GM18508 (cell line): ENCODE data around the gene MIA2.
"Not testable (repeated sequence)": the region's sequence is repeated elsewhere in the genome, so short reads cannot be mapped to it uniquely, and the experiment has no call there.

Experiments
- ATAC-seq: cut with Tn5 transposase; IDR thresholded peaks from one replicate; pipeline ENCODE4 v1.9.1; 2021; ENCODE audit warnings: moderate number of reproducible peaks; ENCODE audit not compliant: insufficient read depth, unreplicated experiment

The MIA2 gene

DNA sequence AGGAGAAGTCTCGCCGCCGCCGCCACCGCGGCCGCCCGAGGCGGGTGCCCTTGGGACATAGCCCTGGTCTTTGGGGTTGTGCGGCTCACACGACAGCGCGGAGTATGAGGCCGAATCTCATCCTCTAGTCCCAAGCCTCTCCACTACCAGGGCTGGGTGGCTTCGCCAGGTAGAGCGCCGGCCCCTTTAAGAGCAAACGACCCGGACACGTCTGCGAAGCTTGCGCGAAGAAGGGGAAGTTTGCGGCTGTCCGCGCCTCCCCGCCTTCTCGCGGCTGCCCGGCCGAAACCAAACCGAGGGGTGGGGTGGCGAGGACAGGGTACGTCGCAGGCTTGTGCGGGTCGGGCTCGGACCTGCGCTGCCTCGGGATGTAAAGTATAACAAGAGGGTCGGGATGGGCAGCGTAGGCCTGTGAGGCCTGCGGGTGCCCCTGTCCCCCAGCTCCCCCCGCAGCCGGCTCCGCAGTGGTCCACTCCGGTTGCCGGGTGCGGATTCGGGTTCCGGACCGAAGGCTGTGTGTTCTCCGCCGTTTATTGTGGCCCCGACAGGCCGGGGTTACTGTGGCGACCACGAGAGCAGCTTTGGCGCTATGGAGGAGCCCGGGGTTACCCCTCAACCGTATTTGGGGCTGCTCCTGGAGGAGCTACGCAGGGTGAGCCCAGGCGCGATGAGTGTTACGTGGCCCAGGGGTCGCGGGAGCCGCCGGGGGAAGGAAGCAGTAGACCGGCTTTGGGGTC, 33.3 kb downstream of the MIA2 start:
- peak; percentile 52 for ATAC-seq

DNA sequence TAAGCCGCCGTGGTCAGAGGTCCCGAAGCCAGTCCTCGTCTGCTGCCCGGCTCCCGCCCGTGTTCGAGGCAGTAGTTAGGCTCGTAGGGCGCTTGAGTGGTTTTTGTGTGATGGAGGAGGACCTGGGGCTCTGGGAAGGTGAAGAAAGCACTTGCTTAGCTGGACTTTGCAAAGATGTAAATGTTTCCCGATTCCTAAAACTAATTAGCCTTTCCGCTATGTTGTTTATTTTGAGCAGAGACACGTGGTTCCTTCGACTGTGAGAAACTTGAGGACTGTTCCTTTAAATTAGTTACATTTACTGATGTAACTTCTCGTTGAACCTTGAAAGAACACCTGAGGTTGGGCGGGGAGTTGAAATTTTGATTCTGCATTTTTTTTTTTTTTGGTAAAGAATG, 33.9 kb downstream of the MIA2 start:
- peak; percentile 7 for ATAC-seq

DNA sequence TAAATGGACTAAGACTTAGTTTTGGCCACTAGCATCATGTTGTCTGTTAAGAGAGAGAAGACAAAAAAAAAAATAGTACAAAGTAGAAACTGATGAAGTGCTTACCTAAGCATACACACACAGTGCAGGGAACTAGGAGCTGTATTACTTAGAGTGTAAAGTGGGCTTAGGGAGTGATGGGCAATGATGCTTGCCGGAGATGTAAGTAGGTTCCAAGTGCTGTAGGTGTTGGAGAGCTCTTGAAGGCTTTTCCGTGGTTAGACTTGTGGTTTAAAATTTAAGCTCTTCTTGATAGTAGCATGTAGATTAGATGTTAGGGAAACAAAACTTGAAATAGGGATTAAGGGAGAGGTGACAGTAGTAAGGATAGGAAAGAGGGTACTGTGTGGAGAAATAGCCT, 34.7 kb downstream of the MIA2 start:
- no peak for ATAC-seq

DNA sequence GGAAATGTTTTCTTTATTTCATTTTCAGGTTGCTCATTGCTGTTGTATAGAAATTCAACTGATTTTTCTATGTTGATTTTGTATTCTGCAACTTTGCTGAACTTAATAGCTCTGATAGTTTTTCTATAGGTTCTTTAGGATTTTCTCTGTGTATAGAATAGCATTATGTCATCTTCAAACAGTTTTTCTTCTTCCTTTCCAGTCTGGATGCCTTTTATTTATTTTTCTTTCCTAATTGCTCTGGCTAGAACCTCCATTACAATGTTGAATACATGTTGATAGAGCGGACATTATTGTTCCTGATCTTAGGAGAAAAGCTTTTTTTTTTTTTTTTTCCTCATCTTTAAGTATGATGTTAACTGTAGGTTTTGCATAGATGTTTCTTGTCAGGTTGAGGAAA, 39.2 kb downstream of the MIA2 start:
- ATAC-seq: no peak

DNA sequence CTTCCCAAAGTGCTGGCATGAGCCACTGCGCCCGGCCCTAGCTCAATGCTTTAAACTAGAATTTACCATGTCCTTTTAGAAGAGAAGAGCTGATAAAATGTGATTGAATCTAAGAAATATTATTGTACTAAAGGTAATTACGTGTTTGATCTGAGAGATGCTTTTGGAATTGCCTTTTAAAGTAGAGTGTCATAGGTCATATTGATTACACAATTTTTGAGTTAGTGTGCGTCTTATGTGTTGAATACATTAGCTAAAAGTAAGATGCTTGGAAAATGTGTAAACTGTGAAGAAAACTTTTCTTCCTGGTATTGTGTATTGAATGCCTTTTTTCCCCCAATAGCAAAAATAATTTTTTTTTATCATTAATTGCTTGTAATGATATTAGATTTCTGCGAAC, 41.7 kb downstream of the MIA2 start:
- ATAC-seq: no peak

DNA sequence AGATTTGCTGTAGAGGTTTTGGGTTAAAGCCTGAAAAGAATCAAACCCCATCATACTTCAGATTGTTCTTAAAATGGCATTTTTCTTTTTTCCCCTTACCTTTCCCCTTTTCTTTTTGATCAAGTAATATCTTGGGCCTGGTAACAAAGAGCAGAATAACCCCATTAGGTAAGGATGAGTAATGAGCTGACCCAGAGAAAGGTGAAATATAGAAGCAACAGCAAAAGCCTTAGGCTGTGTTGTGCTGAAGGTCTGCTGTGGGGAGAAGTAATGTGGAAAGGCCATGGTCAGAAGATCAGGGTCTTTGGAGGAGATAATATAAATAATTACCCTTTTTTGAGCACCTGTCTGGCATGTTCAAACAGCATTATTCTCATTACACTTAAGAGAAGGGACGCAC, 42.3 kb downstream of the MIA2 start:
- ATAC-seq: no peak

DNA sequence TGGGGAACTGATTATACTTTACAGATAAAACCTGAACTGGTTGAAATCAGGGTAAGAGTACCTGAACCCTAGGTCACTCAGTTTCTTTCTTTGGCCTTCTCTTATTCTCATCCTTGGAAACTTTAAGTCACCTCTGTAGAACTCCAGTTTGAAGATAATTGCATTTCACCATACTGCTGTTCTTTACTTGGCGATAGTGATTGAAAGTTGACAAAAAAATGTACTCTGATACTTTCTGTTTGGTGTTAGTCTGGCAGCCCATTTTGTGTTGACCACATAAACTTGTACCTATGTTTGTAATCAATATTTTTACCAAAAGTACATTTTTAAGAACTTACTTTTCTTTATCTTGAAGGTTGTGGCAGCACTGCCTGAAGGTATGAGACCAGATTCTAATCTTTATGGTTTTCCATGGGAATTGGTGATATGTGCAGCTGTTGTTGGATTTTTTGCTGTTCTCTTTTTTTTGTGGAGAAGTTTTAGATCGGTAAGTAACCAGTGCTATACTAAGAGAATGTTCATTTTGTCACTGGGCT, 42.9 kb downstream of the MIA2 start:
- no peak for ATAC-seq

DNA sequence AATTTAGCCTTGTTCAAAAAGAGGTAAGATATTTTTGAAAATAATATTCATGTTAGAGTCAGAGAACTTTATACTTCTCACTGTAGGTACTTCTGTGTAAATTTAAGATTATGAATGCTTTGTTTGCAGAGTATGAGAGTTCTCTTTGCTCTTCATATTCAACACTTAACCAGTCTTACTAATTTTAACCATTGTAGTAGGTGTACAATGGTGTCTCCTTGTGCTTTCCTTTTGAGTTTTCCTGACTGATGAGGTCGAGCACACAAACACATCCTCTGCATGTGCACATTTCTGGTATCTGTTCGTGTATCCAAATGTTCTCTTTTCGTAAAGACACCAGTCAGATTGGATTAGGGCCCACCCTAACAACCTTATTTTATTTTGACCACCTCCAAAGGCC, 45.8 kb downstream of the MIA2 start:
- no peak for ATAC-seq

DNA sequence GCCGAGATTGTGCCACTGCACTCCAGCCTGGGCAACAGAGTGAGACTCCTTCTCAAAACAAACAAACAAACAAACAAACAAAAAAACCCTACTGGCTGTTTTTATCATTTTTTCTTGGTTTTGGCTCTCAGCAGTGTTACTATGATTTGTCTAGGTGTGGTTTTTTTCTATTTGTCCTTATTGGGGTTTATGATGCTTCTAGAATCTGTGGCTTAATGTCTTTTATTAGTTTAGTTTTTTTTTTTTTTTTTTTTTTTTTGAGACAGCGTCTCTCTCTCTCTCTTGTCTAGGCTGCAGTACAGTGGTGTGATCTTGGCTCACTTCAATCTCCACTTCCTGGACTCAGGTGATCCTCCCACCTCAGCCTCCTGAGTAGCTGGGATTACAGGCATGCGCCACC, 47.0 kb downstream of the MIA2 start:
- not testable (repeated sequence) for ATAC-seq

DNA sequence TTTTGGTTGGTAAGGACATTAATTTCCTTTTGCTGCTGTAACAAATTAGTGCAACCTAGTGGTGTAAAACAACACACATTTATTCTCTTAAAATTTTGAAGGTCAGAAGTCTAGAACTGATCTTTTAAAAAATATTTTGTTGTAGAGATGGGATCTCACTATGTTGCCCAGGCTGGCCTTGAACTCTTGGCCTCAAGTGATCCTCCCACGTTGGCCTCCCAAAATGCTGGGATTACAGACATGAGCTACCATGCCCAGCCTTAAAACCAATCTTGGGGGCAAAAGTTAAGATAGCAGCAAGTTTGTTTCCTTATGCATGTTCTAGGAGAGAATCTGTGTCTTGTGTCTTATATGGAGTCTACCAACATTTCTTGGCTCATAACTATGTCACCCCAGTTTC, 55.8 kb downstream of the MIA2 start:
- no peak for ATAC-seq

DNA sequence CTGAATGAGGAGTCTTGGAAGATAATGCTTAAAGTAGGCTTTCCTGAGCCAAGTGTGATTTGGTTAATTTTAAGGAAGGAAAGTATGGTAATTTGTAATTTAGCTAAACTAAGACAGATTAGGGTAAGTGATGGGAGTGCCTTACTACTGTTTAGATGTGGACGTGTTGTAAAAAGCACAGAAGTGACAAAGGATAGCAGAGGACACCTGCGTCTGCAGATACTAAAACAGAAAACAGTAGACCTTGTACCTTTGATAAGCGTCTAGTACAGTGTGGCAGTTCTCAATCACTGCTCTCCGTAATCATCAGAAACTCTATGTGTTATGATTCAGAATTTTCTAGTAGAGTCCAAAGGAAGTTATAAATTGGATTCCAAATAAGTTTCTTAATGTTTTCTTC, 58.0 kb downstream of the MIA2 start:
- no peak for ATAC-seq

DNA sequence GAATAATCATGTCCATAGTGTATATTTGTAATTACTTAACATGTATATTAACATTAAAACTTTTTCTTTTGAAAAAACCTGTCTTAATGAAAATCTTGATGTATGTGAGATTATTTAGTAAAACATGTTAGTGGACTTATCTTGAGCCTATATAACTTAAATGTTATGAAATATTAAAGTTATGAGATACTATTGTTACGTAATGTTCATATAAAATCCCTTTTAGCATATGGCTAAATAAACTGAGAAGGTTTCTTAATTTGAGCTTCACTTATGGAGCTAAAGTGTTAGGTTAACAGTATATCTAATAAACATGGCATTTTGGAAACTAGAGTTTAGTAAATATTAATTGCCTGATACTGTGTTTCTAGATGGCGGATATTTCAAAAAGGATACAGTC, 59.9 kb downstream of the MIA2 start:
- ATAC-seq: no peak

DNA sequence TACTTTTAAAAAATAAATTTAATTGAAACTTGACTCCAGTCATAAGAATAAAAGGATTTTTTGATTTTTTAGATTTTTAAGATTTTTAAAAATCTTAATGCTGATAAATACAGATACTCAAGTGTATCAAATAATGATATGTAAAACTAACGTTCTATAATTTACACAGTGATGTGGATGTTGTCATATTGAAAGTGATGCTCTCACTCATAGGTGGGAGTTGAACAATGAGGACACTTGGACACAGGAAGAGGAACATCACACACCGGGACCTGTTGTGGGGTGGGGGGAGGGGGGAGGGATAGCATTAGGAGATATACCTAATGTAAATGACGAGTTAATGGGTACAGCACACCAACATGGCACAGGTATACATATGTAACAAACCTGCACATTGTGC, 66.7 kb downstream of the MIA2 start:
- ATAC-seq: not testable (repeated sequence)

DNA sequence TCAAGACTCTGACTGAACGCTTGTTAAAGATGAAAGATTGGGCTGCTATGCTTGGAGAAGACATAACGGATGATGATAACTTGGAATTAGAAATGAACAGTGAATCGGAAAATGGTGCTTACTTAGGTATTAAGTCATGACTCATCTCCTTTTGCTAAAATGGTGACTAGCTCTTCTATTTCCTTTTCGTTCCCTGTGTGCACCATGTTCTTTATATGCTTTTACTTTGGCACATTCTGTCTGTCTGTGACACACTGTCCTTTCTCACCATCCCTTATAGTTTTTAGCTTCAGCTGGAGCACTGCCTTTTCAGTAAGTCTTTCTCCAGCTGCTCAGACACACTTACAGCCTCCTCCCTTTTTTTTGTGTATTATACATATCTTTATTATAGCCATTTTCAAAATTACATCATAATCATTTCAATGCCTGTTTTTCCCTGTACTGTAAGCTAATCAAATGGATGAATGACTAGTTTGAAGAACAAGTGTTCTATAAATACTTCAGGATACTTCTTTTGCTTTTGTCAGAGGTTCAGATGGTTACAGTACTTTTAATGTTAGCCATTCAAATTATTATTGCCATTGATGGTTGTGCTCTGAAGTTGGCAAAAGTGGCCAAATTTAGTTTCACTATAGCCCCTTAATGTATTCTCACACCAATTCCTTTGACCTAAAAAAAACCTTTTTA, 68.6 kb downstream of the MIA2 start:
- ATAC-seq: no peak

DNA sequence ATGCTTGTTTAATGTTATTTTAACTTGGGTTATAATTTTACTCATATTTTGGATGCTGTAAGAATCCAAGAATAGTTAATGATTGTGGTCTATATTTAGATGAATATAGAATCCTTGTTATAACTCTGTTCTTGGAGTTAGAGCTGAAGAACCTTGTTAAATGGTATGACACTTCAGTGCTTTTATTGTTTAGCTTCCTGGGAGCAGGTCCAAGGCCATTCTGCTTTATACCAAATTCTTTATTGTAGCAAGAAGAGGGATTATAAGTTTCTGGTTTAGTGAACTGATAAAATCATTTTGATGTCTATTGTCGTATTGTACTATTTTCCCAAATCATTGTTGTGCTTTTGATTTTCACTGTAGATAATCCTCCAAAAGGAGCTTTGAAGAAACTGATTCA, 69.4 kb downstream of the MIA2 start:
- no peak for ATAC-seq

DNA sequence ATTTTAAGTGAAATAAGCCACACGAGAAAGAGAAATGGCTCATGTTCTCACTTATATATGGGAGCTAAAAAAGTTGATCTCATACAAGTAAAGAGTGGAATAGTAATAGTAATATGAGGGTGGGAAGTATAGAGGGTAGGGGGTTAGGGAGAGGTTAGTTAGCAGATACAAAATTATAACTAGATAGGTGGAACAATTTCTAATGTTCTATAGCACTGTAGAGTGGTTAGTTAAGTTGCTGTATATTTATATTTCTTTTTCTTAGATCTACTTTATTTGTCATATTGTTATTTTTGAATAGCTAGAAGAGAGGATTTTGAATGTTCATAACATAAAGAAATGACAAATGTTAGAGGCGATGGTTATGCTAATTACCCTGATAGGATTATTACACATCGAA, 74.1 kb downstream of the MIA2 start:
- no peak for ATAC-seq

DNA sequence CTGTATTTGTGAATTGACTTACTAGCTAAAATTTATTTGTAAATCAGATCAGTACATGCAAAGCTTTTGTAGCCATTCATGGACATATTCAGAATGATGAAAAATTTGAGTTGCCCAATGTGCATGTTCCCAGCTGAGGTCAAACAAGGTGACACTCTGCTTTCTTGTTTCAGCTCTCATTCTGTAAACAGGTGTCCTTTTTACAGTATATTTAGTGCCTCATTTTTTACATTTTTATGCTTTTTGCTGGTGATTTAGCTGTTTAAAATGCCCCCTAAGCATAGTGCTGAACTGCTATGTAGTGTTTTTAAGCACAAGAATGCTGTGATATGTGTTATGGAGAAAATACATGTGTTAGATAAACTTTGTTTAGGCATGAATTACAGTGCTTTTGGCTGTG, 76.3 kb downstream of the MIA2 start:
- no peak for ATAC-seq

DNA sequence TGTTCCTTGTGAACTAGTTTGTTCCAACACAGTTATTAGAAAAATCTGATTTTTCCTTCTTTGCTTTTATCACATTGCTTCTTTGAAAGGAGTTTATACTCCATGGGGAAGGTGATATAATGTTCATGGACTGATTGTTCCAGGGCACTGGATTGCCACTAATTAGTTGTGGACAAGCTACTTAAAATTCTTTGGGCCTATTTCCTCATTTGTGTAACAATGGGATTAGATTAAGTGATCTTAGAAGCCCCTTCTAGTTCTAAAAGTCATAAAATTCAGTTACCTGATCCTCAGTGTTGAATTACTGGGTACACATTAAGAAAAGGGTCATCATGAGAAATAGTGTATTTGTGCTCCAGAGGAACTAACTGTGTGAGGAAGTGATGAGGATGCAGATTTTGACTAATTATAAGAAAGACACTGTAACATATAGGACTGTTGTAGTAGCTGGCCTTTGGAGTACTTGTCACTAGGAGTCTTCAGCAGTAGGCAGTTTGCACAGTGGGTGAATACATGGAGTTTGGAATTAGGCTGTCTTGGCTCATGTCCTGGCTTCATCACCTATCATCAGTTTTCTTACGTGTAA, 82.2 kb downstream of the MIA2 start:
- no peak for ATAC-seq

DNA sequence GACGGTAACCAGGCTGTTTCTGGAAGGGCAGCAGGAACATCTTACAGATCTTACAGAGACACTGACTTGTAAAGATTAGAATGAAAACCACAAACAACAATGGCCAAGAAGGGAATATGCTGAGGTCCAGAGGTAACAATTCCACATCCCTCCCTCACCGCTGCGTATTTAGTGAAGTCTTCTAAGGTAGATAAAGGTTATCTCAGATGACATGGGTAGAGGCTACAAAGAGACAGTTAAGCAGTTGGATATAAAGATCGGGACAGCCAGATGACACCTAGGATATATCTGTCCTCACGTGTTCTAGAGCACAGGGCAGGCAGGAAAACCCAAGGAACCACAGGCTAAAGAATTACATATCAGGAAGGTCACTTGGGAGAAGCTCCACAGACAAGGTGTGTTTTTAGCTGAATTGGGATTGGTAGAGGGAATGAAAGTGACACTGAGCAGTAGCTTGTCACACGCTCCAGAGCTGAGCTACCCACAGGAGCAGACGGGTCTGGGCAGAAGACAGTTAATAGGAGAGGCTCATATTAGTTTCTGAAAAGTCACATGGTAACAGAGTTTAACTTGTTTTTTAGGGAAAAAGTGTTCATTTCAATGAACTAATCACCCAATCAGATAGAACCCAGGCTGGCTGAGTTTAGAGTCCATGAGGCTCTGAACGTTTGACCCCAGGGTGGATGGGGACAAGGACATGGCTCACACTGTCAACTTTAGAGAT, 83.3 kb downstream of the MIA2 start:
- no peak for ATAC-seq

DNA sequence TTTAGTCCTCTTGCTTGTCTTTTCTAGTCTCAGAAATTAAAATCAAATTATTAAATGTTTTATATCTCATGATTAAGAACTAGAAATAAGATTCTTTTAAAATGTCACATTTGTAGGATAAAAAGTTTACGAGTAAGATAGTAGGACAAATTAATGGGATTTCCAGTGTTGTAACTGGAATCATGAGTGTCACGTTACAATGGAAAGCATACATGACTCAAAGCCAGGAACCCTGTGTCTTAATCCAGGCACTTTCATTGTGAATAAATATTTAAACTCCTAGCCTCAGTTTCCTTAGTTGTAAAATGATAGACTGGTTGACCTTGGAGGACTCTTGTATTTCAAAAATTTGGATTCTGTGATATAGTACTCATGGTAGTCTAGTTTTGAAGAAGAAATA, 84.9 kb downstream of the MIA2 start:
- ATAC-seq: no peak

DNA sequence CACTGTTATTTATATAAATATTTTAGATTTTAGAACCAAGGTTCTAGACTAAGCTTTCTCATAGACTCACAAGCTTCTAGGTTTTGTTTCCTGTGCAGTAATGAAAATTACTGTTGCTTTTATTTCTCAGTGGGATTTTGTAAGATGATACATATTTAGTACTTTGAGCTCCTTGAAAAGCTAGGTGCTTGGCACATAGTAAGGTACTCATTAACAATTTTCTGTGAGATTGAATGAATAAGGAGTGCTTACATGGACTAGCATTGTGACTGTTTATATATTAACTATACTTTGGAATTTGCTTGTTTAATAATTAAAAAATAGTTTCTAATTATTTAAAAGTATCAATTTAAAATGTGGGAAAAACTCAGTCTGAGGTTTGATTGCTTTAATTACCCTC, 85.7 kb downstream of the MIA2 start:
- ATAC-seq: no peak
